Motor neuron (in vitro differentiated cells): ENCODE measurements around the gene UNC5A. TPM values are rescaled to one million over a fixed set of nuclear protein-coding genes. Genes with fewer than 3 reads are reported as not detected.

Experiments used
- ATAC-seq, 8 experiments: fragments of 200-7000 bp; cut with Tn5 transposase; replicated peaks in 6 of 8; 2 replicates each; pipeline ENCODE4 v1.8.0; 2021; ENCODE audit warnings: mild to moderate bottlenecking in 8 of 8, moderate library complexity in 8 of 8
- H3K27ac ChIP-seq, 2 donors: fragments of 250-450 bp; sonication (Bioruptor Pico); 2 replicates each; pipeline ENCODE4 v1.9.0; 2021; ENCODE audit warnings: antibody characterized with exemption in 2 of 2, mild to moderate bottlenecking in 2 of 2, moderate library complexity in 1 of 2
- H3K4me1 ChIP-seq, 2 donors: fragments of 250-450 bp; sonication (Bioruptor Pico); replicated peaks in 1 of 2; 2 replicates each; pipeline ENCODE4 v1.6.1; 2021; ENCODE audit warnings: antibody characterized with exemption in 2 of 2, mild to moderate bottlenecking in 2 of 2, moderate library complexity in 1 of 2
- H3K4me3 ChIP-seq, 5 donors: fragments of 250-450 bp; sonication (Bioruptor Pico); 2 replicates each; pipeline ENCODE4 v1.9.0; 2021; ENCODE audit warnings: antibody characterized with exemption in 5 of 5, mild to moderate bottlenecking in 5 of 5, moderate library complexity in 4 of 5
- whole genome bisulfite sequencing, 10 experiments: fragments of 450-650 bp; shearing (Covaris generic); methylation state at CpG; one replicate each; pipeline ENCODE4 v1.0.0; 2022; 5-methylcytosine and 5-hydroxymethylcytosine counted together
- in situ Hi-C, 9 experiments: fragments of 400-800 bp; cut with MboI; loops; one replicate each; pipeline ENCODE4 v1.15.0; 2021; ENCODE audit warnings: low sequenced_read_pairs in 9 of 9, low pct_unique_long_range_greater_than_20kb in 2 of 9; ENCODE audit not compliant: unreplicated experiment in 9 of 9
- total RNA-seq, 8 experiments: library from RNA; unstranded; fragments of 300-600 nt; gene quantifications; 2 replicates each; pipeline versions ENCODE4 v1.2.3 to v1.2.4, GENCODE V29; 2022

UNC5A gene
- total RNA-seq, 8 experiments from 2014 or later, result 0.22 to 4.4 (median 0.92) TPM

DNA sequence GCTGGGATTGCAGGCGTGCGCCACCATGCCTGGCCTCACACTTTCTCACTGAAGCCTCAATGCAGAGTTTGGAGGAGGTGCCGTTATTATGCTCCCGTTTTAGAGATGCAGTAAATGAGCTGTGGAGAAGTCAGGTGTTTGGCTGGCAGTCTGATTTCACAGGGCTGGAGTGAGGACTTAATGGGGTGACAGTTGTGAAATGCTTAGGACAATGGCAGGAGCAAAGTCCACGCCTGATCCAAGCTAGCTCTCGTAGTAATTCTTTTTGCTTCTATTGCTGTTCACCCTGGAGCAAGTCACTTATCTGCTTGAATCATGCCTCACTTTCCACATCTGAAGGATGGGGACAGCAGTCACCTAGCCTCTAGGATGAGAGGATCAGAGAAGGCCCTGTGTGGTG lies 21.8 kb downstream of the UNC5A start:
- 53 to 100% (median 80%) methylated on average over 1 to 6 of the region's 6 CpGs; no CpG with 5 or more reads in 3 of the 10 experiments for WGBS, 10 experiments

DNA sequence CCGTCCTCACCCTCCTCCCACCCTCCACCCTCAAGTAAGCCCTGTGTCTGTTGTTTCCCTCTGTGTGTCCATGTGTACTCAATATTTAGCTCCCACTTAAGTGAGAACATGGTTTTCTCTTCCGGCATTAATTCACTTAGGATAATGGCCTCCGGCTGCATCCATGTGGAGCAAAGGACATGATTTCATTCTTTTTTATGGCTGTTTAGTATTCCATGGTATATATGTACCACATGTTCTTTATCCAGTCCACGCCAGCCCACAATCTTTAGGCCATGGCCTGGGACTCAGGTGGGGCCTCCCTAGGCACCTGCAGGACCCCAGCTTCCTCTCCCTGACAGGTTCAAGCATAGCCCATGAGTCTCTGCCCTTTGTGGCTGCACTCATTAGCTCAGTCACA lies 22.9 kb downstream of the UNC5A start:
- in situ Hi-C loops, result loop anchor here in 1 of 9 experiments (25.0 kb wide), 1 partner anchor 96 kb away; no protein-coding TSS in a partner anchor

More for the DNA sequence above, 21.8 kb downstream of the UNC5A start:
- H3K4me3 ChIP-seq, result no peak overlapping the region
- ATAC-seq, result no peak
- in situ Hi-C loops, result loop anchor here in 1 of 9 experiments (25.0 kb wide), 1 partner anchor 95 kb away; no protein-coding TSS in a partner anchor
- no peak overlapping the region for H3K27ac ChIP-seq
- peaks cover 13 to 30% of the 10 kb centered on the region in 2 donors for H3K4me1 ChIP-seq

DNA sequence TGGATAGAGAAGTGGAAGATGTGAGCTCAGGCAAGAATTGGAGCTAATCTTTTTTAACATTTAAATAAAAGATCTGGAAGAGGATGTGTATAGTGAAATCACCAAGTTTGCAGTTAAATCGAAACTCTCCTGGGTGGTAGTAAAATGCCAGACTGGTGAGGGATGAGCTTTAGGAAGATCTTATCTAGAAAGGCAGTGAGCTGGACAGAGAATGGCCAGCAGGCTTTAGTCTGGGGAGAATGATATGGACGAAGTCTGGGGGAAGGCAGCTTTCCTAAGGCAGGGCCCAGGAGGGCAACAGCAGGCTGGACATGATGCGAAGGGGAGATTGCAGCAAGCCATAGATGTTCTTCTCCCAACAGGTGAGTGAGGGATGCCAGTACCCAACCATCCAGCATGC lies 25.6 kb downstream of the UNC5A start:
- in situ Hi-C loops, result loop anchor here in 1 of 9 experiments (25.0 kb wide), 1 partner anchor 99 kb away; no protein-coding TSS in a partner anchor
- Histone ChIP-seq H3K4me1 (peaks cover 29 to 40% of the 10 kb centered on the region in 2 donors), H3K4me3 (no peak overlapping the region), H3K27ac (no peak overlapping the region)
- no peak for ATAC-seq
- 0 to 44% (median 15%) methylated on average over 1 to 3 of the region's 3 CpGs for WGBS, 10 experiments

More for the DNA sequence above, 22.9 kb downstream of the UNC5A start:
- 20 to 97% (median 58%) methylated on average over 1 to 4 of the region's 4 CpGs; no CpG with 5 or more reads in 2 of the 10 experiments for WGBS, 10 experiments
- Histone ChIP-seq H3K4me1 (peaks cover 6 to 25% of the 10 kb centered on the region in 2 donors), H3K4me3 (no peak overlapping the region), H3K27ac (no peak overlapping the region)
- no peak for ATAC-seq

- WGBS, 10 experiments, result 13 to 55% (median 35%) methylated on average over 2 to 11 of the region's 15 CpGs; no CpG with 5 or more reads in 4 of the 10 experiments
These were observed 26.7 kb downstream of the UNC5A start for GRCh38 chr5:176836811-176837706.

GRCh38 chr5:176837707-176838115 lies 27.4 kb downstream of the UNC5A start:
- no peak overlapping the region for H3K27ac ChIP-seq

More at GRCh38 chr5:176836811-176837706, 26.7 kb downstream of the UNC5A start:
- Histone ChIP-seq H3K27ac (no peak overlapping the region), H3K4me1 (peaks cover 28 to 40% of the 10 kb centered on the region in 2 donors), H3K4me3 (no peak overlapping the region)
- in situ Hi-C loops, result loop anchor here in 1 of 9 experiments (25.0 kb wide), 1 partner anchor 100 kb away; no protein-coding TSS in a partner anchor
- no peak for ATAC-seq

DNA sequence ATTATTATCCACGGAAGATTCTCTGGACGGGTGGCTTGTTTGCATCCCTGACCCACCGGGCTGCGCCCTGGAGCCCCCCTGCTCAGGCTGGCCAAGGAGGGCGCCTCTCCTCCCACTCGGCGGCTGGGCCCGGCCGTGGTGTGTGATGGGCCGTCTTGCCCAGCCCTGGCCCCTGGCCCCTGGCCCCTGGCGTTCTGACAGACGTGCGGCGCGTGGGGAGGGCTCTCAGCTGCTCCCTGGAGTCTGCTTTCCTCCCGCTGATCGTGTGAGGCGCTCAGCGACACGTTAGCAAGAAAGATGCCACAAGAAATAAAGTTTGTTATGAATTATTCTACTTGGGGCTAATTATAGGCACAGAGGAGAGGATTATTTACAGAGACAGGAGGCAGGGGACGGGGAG lies 33.3 kb downstream of the UNC5A start:
- Histone ChIP-seq H3K4me3 (no peak overlapping the region), H3K4me1 (peaks cover 64 to 75% of the 10 kb centered on the region in 2 donors), H3K27ac (no peak overlapping the region)
- WGBS, 10 experiments, result 8 to 100% (median 48%) methylated on average over 1 to 9 of the region's 21 CpGs; no CpG with 5 or more reads in 4 of the 10 experiments
- ATAC-seq, result peak in 3 of 8 experiments; percentile 9 to 18 (median 17)
- in situ Hi-C loops, result loop anchor here in 1 of 9 experiments (25.0 kb wide), 1 partner anchor 106 kb away; no protein-coding TSS in a partner anchor

More at GRCh38 chr5:176837707-176838115, 27.4 kb downstream of the UNC5A start:
- WGBS, 10 experiments, result 0 to 62% (median 24%) methylated on average over 1 to 11 of the region's 16 CpGs; no CpG with 5 or more reads in 1 of the 10 experiments
- peak; percentile 50 to 100 (median 76) for ATAC-seq
- H3K4me1 ChIP-seq, result peaks cover 28 to 40% of the 10 kb centered on the region in 2 donors
- no peak overlapping the region for H3K4me3 ChIP-seq
- in situ Hi-C loops, result loop anchor here in 1 of 9 experiments (25.0 kb wide), 1 partner anchor 100 kb away; no protein-coding TSS in a partner anchor

GRCh38 chr5:176844281-176844680 lies 33.9 kb downstream of the UNC5A start:
- H3K4me3 ChIP-seq, result no peak overlapping the region
- in situ Hi-C loops, result loop anchor here in 1 of 9 experiments (25.0 kb wide), 1 partner anchor 107 kb away; no protein-coding TSS in a partner anchor
- peak overlapping the region in 1 of 2 donors; percentile 65 for H3K27ac ChIP-seq
- peak in 1 of 8 experiments; percentile 33 for ATAC-seq
- 51 to 86% (median 73%) methylated on average over 4 to 8 of the region's 10 CpGs; no CpG with 5 or more reads in 6 of the 10 experiments for WGBS, 10 experiments
- H3K4me1 ChIP-seq, result peaks cover 59 to 69% of the 10 kb centered on the region in 2 donors

GRCh38 chr5:176844706-176845391 lies 34.5 kb downstream of the UNC5A start:
- peaks cover 53 to 63% of the 10 kb centered on the region in 2 donors for H3K4me1 ChIP-seq
- in situ Hi-C loops, result loop anchor here in 1 of 9 experiments (25.0 kb wide), 1 partner anchor 108 kb away; no protein-coding TSS in a partner anchor
- H3K27ac ChIP-seq, result peak overlapping the region; percentile 38 to 65
- H3K4me3 ChIP-seq, result no peak overlapping the region
- 19 to 80% (median 56%) methylated on average over 3 to 11 of the region's 21 CpGs; no CpG with 5 or more reads in 4 of the 10 experiments for WGBS, 10 experiments
- peak; percentile 40 to 88 (median 74) for ATAC-seq

DNA sequence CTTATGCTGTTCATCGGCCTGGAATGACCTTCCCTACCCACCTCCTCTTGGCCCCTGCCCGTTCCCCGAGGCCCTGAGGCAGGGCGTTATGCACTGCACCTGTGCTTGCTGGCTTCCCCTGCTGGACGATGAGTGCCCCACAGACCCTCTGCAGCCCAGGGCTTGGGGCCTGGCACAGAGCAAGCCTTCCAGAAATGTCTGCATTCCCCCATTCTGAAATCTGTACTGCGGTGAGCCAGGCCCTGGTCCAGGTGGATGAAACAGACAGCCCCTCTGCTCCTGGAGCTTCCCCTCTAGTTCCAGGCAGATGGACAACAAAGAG lies 35.0 kb downstream of the UNC5A start:
- 22 to 80% (median 40%) methylated on average over 1 to 2 of the region's 6 CpGs; no CpG with 5 or more reads in 5 of the 10 experiments for WGBS, 10 experiments
- Histone ChIP-seq H3K4me1 (peaks cover 48 to 58% of the 10 kb centered on the region in 2 donors), H3K4me3 (no peak overlapping the region), H3K27ac (peak overlapping the region; percentile 38 to 65)
- in situ Hi-C loops, result loop anchor here in 1 of 9 experiments (25.0 kb wide), 1 partner anchor 108 kb away; no protein-coding TSS in a partner anchor
- no peak for ATAC-seq

DNA sequence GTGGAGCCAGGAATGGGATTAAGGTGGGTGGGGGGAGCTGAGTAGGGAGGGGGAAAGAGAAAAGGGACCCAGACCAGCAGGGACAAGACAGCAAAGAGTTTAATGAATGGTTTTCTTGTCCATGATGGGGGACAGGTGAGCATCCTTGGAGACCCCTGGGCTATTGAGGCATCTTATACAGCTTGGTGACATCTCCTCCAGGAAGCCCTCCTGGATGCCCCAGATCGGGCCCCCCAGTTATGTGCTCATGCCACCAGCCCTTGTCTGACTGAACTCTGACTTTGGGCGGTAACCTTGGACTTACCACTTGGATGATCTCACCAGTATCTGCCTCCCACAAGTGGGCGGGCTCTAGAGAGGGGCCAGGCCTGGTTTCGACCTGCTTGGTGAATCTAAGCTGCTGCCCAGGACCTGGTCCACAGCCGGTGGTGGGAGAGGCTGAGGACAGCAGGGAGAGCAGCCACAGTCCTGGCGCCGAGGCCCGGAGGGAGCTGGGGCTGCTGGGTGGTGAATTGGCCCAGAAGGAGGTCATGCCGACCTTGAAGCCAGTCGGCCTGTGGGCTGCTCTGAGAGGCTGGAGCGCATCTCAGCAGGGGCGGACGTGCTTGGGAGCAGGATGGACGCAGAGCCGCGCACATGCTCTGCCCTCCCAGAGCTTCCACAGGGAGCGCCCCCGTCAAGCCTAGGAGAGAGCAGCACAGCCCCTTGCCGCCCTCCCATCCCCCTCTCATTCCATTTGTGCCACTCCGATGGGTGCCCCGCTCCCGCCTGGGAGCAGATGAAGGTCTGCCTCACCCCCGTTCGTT lies 36.2 kb downstream of the UNC5A start:
- in situ Hi-C loops, result loop anchor here in 1 of 9 experiments (25.0 kb wide), 1 partner anchor 109 kb away; no protein-coding TSS in a partner anchor
- ATAC-seq, result peak in 3 of 8 experiments; percentile 24 to 78 (median 71)
- 10 to 100% (median 70%) methylated on average over 1 to 2 of the region's 24 CpGs; no CpG with 5 or more reads in 6 of the 10 experiments for whole genome bisulfite sequencing, 10 experiments
- Histone ChIP-seq H3K27ac (peak overlapping the region in 1 of 2 donors; percentile 1), H3K4me3 (no peak overlapping the region), H3K4me1 (peaks cover 39 to 58% of the 10 kb centered on the region in 2 donors)

- WGBS, 10 experiments, result 12 to 64% (median 39%) methylated on average over 2 to 12 of the region's 18 CpGs; no CpG with 5 or more reads in 5 of the 10 experiments
- H3K4me3 ChIP-seq, result no peak overlapping the region
- peaks cover 39 to 64% of the 10 kb centered on the region in 2 donors for H3K4me1 ChIP-seq
- ATAC-seq, result peak in 3 of 8 experiments; percentile 51 to 74 (median 66)
- peak overlapping the region; percentile 1 to 16 for H3K27ac ChIP-seq
- in situ Hi-C loops, result loop anchor here in 1 of 9 experiments (25.0 kb wide), 1 partner anchor 110 kb away; no protein-coding TSS in a partner anchor
These were observed 36.8 kb downstream of the UNC5A start for GRCh38 chr5:176847148-176847547.
